ENCODE data around the gene AGT. TPM values are rescaled to one million over a fixed set of nuclear protein-coding genes. Genes with fewer than 3 reads are reported as not detected.

AGT gene
- total RNA-seq, 1 experiment from 2014 or later = 41.9 TPM

- peaks cover 28% of the 10 kb centered on the region for H3K4me1 Mint-ChIP-seq (ENCODE audit: low read depth, unreplicated experiment)
- Histone ChIP-seq H3K27me3 (replicated peaks; ENCODE audit: control insufficient read depth, insufficient read depth, low read length) (no peaks in the 10 kb centered on the region), H3K4me3 (ENCODE audit: low read depth, low read length) (peak overlapping the region; percentile 32), H3K36me3 (ENCODE audit: control insufficient read depth, insufficient read depth, low read length) (peaks cover 3% of the 10 kb centered on the region), H3K4me1 (peaks cover 44% of the 10 kb centered on the region), H3K9me3 (0 out of 2 replicates have a peak, but pooled peaks cover 6% of the 10 kb centered on the region)
- no peak for DNase-seq
- H3K27ac Mint-ChIP-seq (ENCODE audit: unreplicated experiment) = peak overlapping the region; percentile 73
- no peaks in the 10 kb centered on the region for H3K27me3 Mint-ChIP-seq (ENCODE audit: insufficient read depth, unreplicated experiment)
- TF ChIP-seq, protein P1, sequence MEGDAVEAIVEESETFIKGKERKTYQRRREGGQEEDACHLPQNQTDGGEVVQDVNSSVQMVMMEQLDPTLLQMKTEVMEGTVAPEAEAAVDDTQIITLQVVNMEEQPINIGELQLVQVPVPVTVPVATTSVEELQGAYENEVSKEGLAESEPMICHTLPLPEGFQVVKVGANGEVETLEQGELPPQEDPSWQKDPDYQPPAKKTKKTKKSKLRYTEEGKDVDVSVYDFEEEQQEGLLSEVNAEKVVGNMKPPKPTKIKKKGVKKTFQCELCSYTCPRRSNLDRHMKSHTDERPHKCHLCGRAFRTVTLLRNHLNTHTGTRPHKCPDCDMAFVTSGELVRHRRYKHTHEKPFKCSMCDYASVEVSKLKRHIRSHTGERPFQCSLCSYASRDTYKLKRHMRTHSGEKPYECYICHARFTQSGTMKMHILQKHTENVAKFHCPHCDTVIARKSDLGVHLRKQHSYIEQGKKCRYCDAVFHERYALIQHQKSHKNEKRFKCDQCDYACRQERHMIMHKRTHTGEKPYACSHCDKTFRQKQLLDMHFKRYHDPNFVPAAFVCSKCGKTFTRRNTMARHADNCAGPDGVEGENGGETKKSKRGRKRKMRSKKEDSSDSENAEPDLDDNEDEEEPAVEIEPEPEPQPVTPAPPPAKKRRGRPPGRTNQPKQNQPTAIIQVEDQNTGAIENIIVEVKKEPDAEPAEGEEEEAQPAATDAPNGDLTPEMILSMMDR (IDR thresholded peaks at IDR 0.05; ENCODE audit: insufficient read depth in 1 of 2, low read depth in 1 of 2, low read length in 1 of 2, severe bottlenecking in 1 of 2, unreplicated experiment in 1 of 2) = no peak
- H3K36me3 Mint-ChIP-seq (ENCODE audit: insufficient read depth, unreplicated experiment) = peaks cover 7% of the 10 kb centered on the region
- peaks cover 17% of the 10 kb centered on the region for H3K9me3 Mint-ChIP-seq (ENCODE audit: unreplicated experiment)
- intact Hi-C loops (cut with micrococcal nuclease; ENCODE audit: unreplicated experiment) = no loop called here
- CTCF ChIA-PET = interaction anchor here (0.6 to 2.2 kb wide), 4 partner anchors 11 to 799 kb away, joined by 3 to 6 read pairs (median 3); no protein-coding TSS in a partner anchor
- POLR2A ChIA-PET = no interaction called here
- H3K4me3 Mint-ChIP-seq (ENCODE audit: unreplicated experiment) = peak overlapping the region; percentile 66
- no TSS peak for BruUV-seq (replicated peaks)
Observed at GRCh38 chr1:230713547-230713914, 391 bp downstream of the AGT start.

DNA sequence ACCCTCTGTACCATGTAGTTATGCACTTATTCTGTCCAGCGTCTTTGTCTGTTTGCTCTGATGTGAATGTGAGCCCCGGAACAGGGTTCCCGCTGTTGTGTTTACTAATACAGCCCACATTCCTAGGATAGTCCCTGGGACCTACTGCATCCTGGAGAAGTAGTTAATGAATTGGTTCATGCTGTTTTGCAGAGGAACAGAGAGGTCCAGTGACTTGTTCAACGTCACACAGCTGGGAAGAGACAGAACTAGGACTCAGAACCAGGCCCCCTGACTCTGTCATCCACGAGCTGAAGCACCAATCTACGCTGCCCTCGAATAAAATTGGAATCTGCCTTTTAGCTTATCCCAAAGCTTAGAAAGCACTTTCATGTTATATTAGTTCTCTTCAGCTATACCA is 784 bp downstream of the AGT start:
- peak overlapping the region; percentile 32 for H3K4me3 ChIP-seq (ENCODE audit: low read depth, low read length)
- peaks cover 3% of the 10 kb centered on the region for H3K36me3 ChIP-seq (ENCODE audit: control insufficient read depth, insufficient read depth, low read length)
- TF ChIP-seq, protein P1 (IDR thresholded peaks at IDR 0.05; ENCODE audit: insufficient read depth in 1 of 2, low read depth in 1 of 2, low read length in 1 of 2, severe bottlenecking in 1 of 2, unreplicated experiment in 1 of 2) = no peak
- peaks cover 11% of the 10 kb centered on the region for H3K36me3 Mint-ChIP-seq (ENCODE audit: insufficient read depth, unreplicated experiment)
- H3K9me3 Mint-ChIP-seq (ENCODE audit: unreplicated experiment) = peaks cover 13% of the 10 kb centered on the region
- no peak for DNase-seq
- no peaks in the 10 kb centered on the region for H3K27me3 Mint-ChIP-seq (ENCODE audit: insufficient read depth, unreplicated experiment)
- H3K9me3 ChIP-seq = 0 out of 2 replicates have a peak, but pooled peaks cover 6% of the 10 kb centered on the region
- intact Hi-C loops (cut with micrococcal nuclease; ENCODE audit: unreplicated experiment) = no loop called here
- H3K4me3 Mint-ChIP-seq (ENCODE audit: unreplicated experiment) = no peak overlapping the region
- CTCF ChIA-PET = interaction anchor here (2.2 kb wide), 1 partner anchor 47 kb away, joined by 6 read pairs; no protein-coding TSS in a partner anchor
- no TSS peak for BruUV-seq (replicated peaks)
- H3K27me3 ChIP-seq (replicated peaks; ENCODE audit: control insufficient read depth, insufficient read depth, low read length) = no peaks in the 10 kb centered on the region
- peaks cover 47% of the 10 kb centered on the region for H3K4me1 ChIP-seq
- POLR2A ChIA-PET = no interaction called here
- peaks cover 32% of the 10 kb centered on the region for H3K4me1 Mint-ChIP-seq (ENCODE audit: low read depth, unreplicated experiment)
- H3K27ac Mint-ChIP-seq (ENCODE audit: unreplicated experiment) = no peak overlapping the region

DNA sequence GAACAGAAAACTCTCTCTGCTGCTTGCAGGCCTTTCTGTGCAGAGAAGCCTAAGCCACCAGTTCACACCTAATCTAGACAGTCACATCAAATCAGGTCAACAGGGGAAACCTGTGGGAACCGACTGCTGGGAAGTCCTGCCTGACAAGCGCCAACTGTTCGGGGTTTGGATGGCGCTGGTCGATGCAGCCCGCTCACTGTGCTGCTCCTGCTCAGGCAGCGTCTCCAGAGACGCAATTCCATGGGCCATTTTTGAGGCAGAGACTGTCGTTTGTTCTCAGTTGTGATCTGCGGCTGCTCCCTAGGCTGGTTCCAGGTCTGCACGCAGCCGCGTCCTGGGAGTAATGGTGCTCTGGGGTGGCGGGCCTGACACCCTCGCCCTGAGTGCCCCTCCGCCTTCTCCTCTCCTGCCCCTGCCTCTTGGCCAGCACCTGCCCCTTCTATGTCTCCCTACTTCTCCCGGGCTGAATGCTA is 1.4 kb downstream of the AGT start:
- BruUV-seq (replicated peaks) = no TSS peak
- ChIA-PET CTCF (interaction anchor here (2.2 kb wide), 1 partner anchor 48 kb away, joined by 6 read pairs; no protein-coding TSS in a partner anchor), POLR2A (no interaction called here)
- Mint-ChIP-seq H3K27ac (ENCODE audit: unreplicated experiment) (peak overlapping the region; percentile 34), H3K4me1 (ENCODE audit: low read depth, unreplicated experiment) (peaks cover 39% of the 10 kb centered on the region), H3K4me3 (ENCODE audit: unreplicated experiment) (no peak overlapping the region), H3K9me3 (ENCODE audit: unreplicated experiment) (peaks cover 10% of the 10 kb centered on the region), H3K27me3 (ENCODE audit: insufficient read depth, unreplicated experiment) (no peaks in the 10 kb centered on the region), H3K36me3 (ENCODE audit: insufficient read depth, unreplicated experiment) (peaks cover 11% of the 10 kb centered on the region)
- Histone ChIP-seq H3K9me3 (0 out of 2 replicates have a peak, but pooled peaks cover 6% of the 10 kb centered on the region), H3K4me1 (peaks cover 53% of the 10 kb centered on the region), H3K36me3 (ENCODE audit: control insufficient read depth, insufficient read depth, low read length) (peaks cover 5% of the 10 kb centered on the region), H3K4me3 (ENCODE audit: low read depth, low read length) (peak overlapping the region; percentile 32), H3K27me3 (replicated peaks; ENCODE audit: control insufficient read depth, insufficient read depth, low read length) (no peaks in the 10 kb centered on the region)
- intact Hi-C loops (cut with micrococcal nuclease; ENCODE audit: unreplicated experiment) = no loop called here
- TF ChIP-seq, protein P1 (IDR thresholded peaks at IDR 0.05; ENCODE audit: insufficient read depth in 1 of 2, low read depth in 1 of 2, low read length in 1 of 2, severe bottlenecking in 1 of 2, unreplicated experiment in 1 of 2) = no peak
- no peak for DNase-seq
